Measurements from ENCODE around the gene CCDC28B.
A peak's percentile ranks its signal among the peaks of the same experiment; 100 is the strongest.
"Not testable (repeated sequence)": the region's sequence is repeated elsewhere in the genome, so short reads cannot be mapped to it uniquely, and the experiment has no call there.

CCDC28B gene

GRCh38 chr1:32200226-32201010 lies at the start of gene CCDC28B:
Gene CCDC28B (plus strand): TSS chr1:32200595. CDS start chr1:32201936, 1,341 bp downstream.
- ChIA-PET CTCF (interaction anchor here (0.8 to 3.3 kb wide), 10 partner anchors 8 to 117 kb away, joined by 3 to 30 read pairs (median 4); partner anchors contain the start of gene TXLNA), POLR2A (interaction anchor here (0.5 to 2.4 kb wide), 7 partner anchors 10 to 194 kb away, joined by 3 to 13 read pairs (median 3); partner anchors contain the start of genes BSDC1, KPNA6, MARCKSL1 and TXLNA)
- DNase-seq (ENCODE audit: extremely low spot score): peak; percentile 78
- TF ChIP-seq CTCF (IDR thresholded peaks at IDR 0.05; ENCODE audit: control extremely low read depth, extremely low read depth, low read depth, missing control alignments): no peak

GRCh38 chr1:32150847-32151246 lies 49.5 kb upstream of the CCDC28B start:
- no peak for DNase-seq (ENCODE audit: extremely low spot score)
- ChIA-PET CTCF (interaction anchor here (1.5 kb wide), 1 partner anchor 23 kb away, joined by 4 read pairs; no protein-coding TSS in a partner anchor), POLR2A (interaction anchor here (0.5 kb wide), 1 partner anchor 185 kb away, joined by 3 read pairs; no protein-coding TSS in a partner anchor)
- no peak for TF ChIP-seq CTCF (IDR thresholded peaks at IDR 0.05; ENCODE audit: control extremely low read depth, extremely low read depth, low read depth, missing control alignments)

- CTCF ChIA-PET: interaction anchor here (1.5 kb wide), 2 partner anchors 17 to 24 kb away, joined by 3 to 4 read pairs; no protein-coding TSS in a partner anchor
Measured at GRCh38 chr1:32151319-32151787, 49.0 kb upstream of the CCDC28B start.

GRCh38 chr1:32159189-32159588 lies 41.2 kb upstream of the CCDC28B start:
- no peak for TF ChIP-seq CTCF (IDR thresholded peaks at IDR 0.05; ENCODE audit: control extremely low read depth, extremely low read depth, low read depth, missing control alignments)
- peak; percentile 61 for DNase-seq (ENCODE audit: extremely low spot score)
- ChIA-PET POLR2A (no interaction called here), CTCF (interaction anchor here (1.2 to 1.6 kb wide), 2 partner anchors 31 to 156 kb away, joined by 3 read pairs; no protein-coding TSS in a partner anchor)

More at GRCh38 chr1:32151319-32151787, 49.0 kb upstream of the CCDC28B start:
- TF ChIP-seq CTCF (IDR thresholded peaks at IDR 0.05; ENCODE audit: control extremely low read depth, extremely low read depth, low read depth, missing control alignments): no peak
- DNase-seq (ENCODE audit: extremely low spot score): no peak
- POLR2A ChIA-PET: interaction anchor here (0.5 kb wide), 1 partner anchor 184 kb away, joined by 3 read pairs; no protein-coding TSS in a partner anchor

GRCh38 chr1:32163405-32163804 lies 37.0 kb upstream of the CCDC28B start:
- ChIA-PET POLR2A (no interaction called here), CTCF (interaction anchor here (0.9 to 1.0 kb wide), 2 partner anchors 9 to 55 kb away, joined by 3 read pairs; no protein-coding TSS in a partner anchor)
- no peak for DNase-seq (ENCODE audit: extremely low spot score)
- no peak for TF ChIP-seq CTCF (IDR thresholded peaks at IDR 0.05; ENCODE audit: control extremely low read depth, extremely low read depth, low read depth, missing control alignments)

GRCh38 chr1:32165633-32166032 lies 34.8 kb upstream of the CCDC28B start:
- CTCF ChIA-PET; DNase-seq (ENCODE audit: extremely low spot score); POLR2A ChIA-PET: not testable (repeated sequence)
